ENCODE results near the gene EOMES.

EOMES gene

GRCh38 chr3:27679691-27680090, 42.4 kb downstream of the EOMES start:
- no peak for DNase-seq

- no peak for DNase-seq
Observed at GRCh38 chr3:27678234-27678633, 43.9 kb downstream of the EOMES start.

- DNase-seq, result peak; percentile 98
Observed at GRCh38 chr3:27677565-27677964, 44.6 kb downstream of the EOMES start.

GRCh38 chr3:27675287-27675686, 46.8 kb downstream of the EOMES start:
- peak; percentile 22 for DNase-seq

GRCh38 chr3:27673701-27674100, 48.4 kb downstream of the EOMES start:
- no peak for DNase-seq

- DNase-seq, result no peak
Observed at GRCh38 chr3:27671101-27671500, 51.0 kb downstream of the EOMES start.

GRCh38 chr3:27670619-27671018, 51.5 kb downstream of the EOMES start:
- no peak for DNase-seq

GRCh38 chr3:27669591-27669990, 52.5 kb downstream of the EOMES start:
- no peak for DNase-seq

GRCh38 chr3:27667751-27668150, 54.4 kb downstream of the EOMES start:
- no peak for DNase-seq

- peak; percentile 66 for DNase-seq
Observed at GRCh38 chr3:27666708-27667107, 55.4 kb downstream of the EOMES start.

- no peak for DNase-seq
Observed at GRCh38 chr3:27666272-27666671, 55.9 kb downstream of the EOMES start.
